AG09319 (cell line): Measurements from ENCODE around the gene ATP8B1.
"Not testable (repeated sequence)": the region's sequence is repeated elsewhere in the genome, so short reads cannot be mapped to it uniquely, and the experiment has no call there.

Experiments
- DNase-seq: peaks from one replicate; pipeline ENCODE4 v3.0.0-alpha.2; 2010; ENCODE audit warnings: low read depth; ENCODE audit errors: extremely low read depth
- CTCF ChIP-seq: IDR thresholded peaks from 2 replicates; pipeline ENCODE4 v1.5.1; 2011; ENCODE audit warnings: low read depth, mild to moderate bottlenecking, inconsistent platforms, low read length, moderate library complexity

The ATP8B1 gene

GRCh38 chr18:57747809-57748680 lies 55.1 kb downstream of the ATP8B1 start:
- no peak for TF ChIP-seq CTCF
- DNase-seq = no peak

GRCh38 chr18:57744211-57744694 lies 58.9 kb downstream of the ATP8B1 start:
- no peak for DNase-seq
- TF ChIP-seq CTCF = no peak

- peak; percentile 36 for DNase-seq
- no peak for TF ChIP-seq CTCF
Observed at GRCh38 chr18:57743008-57743407, 60.1 kb downstream of the ATP8B1 start.

GRCh38 chr18:57741273-57741672 lies 61.8 kb downstream of the ATP8B1 start:
- no peak for DNase-seq
- TF ChIP-seq CTCF = no peak

- TF ChIP-seq CTCF = no peak
- DNase-seq = no peak
Observed at GRCh38 chr18:57738078-57738477, 65.0 kb downstream of the ATP8B1 start.

GRCh38 chr18:57737400-57738060 lies 65.6 kb downstream of the ATP8B1 start:
- peak; percentile 91 for DNase-seq
- no peak for TF ChIP-seq CTCF

GRCh38 chr18:57735042-57735441 lies 68.1 kb downstream of the ATP8B1 start:
- DNase-seq = not testable (repeated sequence)

- no peak for DNase-seq
- no peak for TF ChIP-seq CTCF
Observed at GRCh38 chr18:57733861-57734260, 69.3 kb downstream of the ATP8B1 start.
